ENCODE measurements around the gene PI4KB.

The PI4KB gene

GRCh38 chr1:151346769-151347522 lies 19.7 kb upstream of the PI4KB start, which contains the start of gene RFX5:
Gene RFX5 (minus strand): TSS chr1:151347252. CDS start chr1:151346320, 932 bp downstream.
- TF ChIP-seq CTCF (IDR thresholded peaks at IDR 0.05; ENCODE audit: insufficient read depth, low read length, poor library complexity, severe bottlenecking) = no peak
- peak; percentile 98 for DNase-seq (ENCODE audit: extremely low read depth, insufficient read length)
- H3K27me3 ChIP-seq (replicated peaks; ENCODE audit: control insufficient read depth, insufficient read depth, low read length) = no peaks in the 10 kb centered on the region
- H3K4me3 ChIP-seq (replicated peaks; ENCODE audit: low read depth, low read length) = peak within 1 kb of the TSS; percentile 80
- peaks cover 23% of the 10 kb centered on the region for H3K36me3 ChIP-seq (ENCODE audit: control insufficient read depth, insufficient read depth, low read length)

GRCh38 chr1:151346082-151346768 lies 19.0 kb upstream of the PI4KB start:
- Histone ChIP-seq H3K4me3 (replicated peaks; ENCODE audit: low read depth, low read length) (peak overlapping the region; percentile 80), H3K27me3 (replicated peaks; ENCODE audit: control insufficient read depth, insufficient read depth, low read length) (no peaks in the 10 kb centered on the region), H3K36me3 (ENCODE audit: control insufficient read depth, insufficient read depth, low read length) (peaks cover 25% of the 10 kb centered on the region)
- peak; percentile 35 for DNase-seq (ENCODE audit: extremely low read depth, insufficient read length)
- no peak for TF ChIP-seq CTCF (IDR thresholded peaks at IDR 0.05; ENCODE audit: insufficient read depth, low read length, poor library complexity, severe bottlenecking)

GRCh38 chr1:151344291-151344690 lies 17.1 kb upstream of the PI4KB start:
- Histone ChIP-seq H3K4me3 (replicated peaks; ENCODE audit: low read depth, low read length) (peak overlapping the region; percentile 42), H3K27me3 (replicated peaks; ENCODE audit: control insufficient read depth, insufficient read depth, low read length) (no peaks in the 10 kb centered on the region), H3K36me3 (ENCODE audit: control insufficient read depth, insufficient read depth, low read length) (peaks cover 25% of the 10 kb centered on the region)
- DNase-seq (ENCODE audit: extremely low read depth, insufficient read length) = no peak
- TF ChIP-seq CTCF (IDR thresholded peaks at IDR 0.05; ENCODE audit: insufficient read depth, low read length, poor library complexity, severe bottlenecking) = no peak

GRCh38 chr1:151343587-151343986 lies 16.4 kb upstream of the PI4KB start:
- no peak for TF ChIP-seq CTCF (IDR thresholded peaks at IDR 0.05; ENCODE audit: insufficient read depth, low read length, poor library complexity, severe bottlenecking)
- H3K36me3 ChIP-seq (ENCODE audit: control insufficient read depth, insufficient read depth, low read length) = peaks cover 25% of the 10 kb centered on the region
- no peak for DNase-seq (ENCODE audit: extremely low read depth, insufficient read length)
- H3K4me3 ChIP-seq (replicated peaks; ENCODE audit: low read depth, low read length) = no peak overlapping the region
- no peaks in the 10 kb centered on the region for H3K27me3 ChIP-seq (replicated peaks; ENCODE audit: control insufficient read depth, insufficient read depth, low read length)

GRCh38 chr1:151342569-151342968 lies 15.4 kb upstream of the PI4KB start:
- Histone ChIP-seq H3K4me3 (replicated peaks; ENCODE audit: low read depth, low read length) (no peak overlapping the region), H3K36me3 (ENCODE audit: control insufficient read depth, insufficient read depth, low read length) (peaks cover 25% of the 10 kb centered on the region), H3K27me3 (replicated peaks; ENCODE audit: control insufficient read depth, insufficient read depth, low read length) (no peaks in the 10 kb centered on the region)
- no peak for TF ChIP-seq CTCF (IDR thresholded peaks at IDR 0.05; ENCODE audit: insufficient read depth, low read length, poor library complexity, severe bottlenecking)
- DNase-seq (ENCODE audit: extremely low read depth, insufficient read length) = no peak

Data from GM06990 (cell line).